Measurements from ENCODE around the gene KL.

KL gene

GRCh38 chr13:33004511-33004910 lies 11.7 kb upstream of the KL start:
- DNase-seq (ENCODE audit: low read depth) = no peak

GRCh38 chr13:33006134-33006533 lies 10.1 kb upstream of the KL start:
- no peak for DNase-seq (ENCODE audit: low read depth)

- no peak for DNase-seq (ENCODE audit: low read depth)
Measured at GRCh38 chr13:33006638-33007037, 9.6 kb upstream of the KL start.

GRCh38 chr13:33007237-33007636 lies 9.0 kb upstream of the KL start:
- DNase-seq (ENCODE audit: low read depth) = no peak

GRCh38 chr13:33007950-33008349 lies 8.3 kb upstream of the KL start:
- no peak for DNase-seq (ENCODE audit: low read depth)

GRCh38 chr13:33008946-33009722 lies 7.1 kb upstream of the KL start:
- DNase-seq (ENCODE audit: low read depth) = no peak

- DNase-seq (ENCODE audit: low read depth) = no peak
Measured at GRCh38 chr13:33011828-33012470, 4.3 kb upstream of the KL start.

GRCh38 chr13:33014291-33014690 lies 1.9 kb upstream of the KL start:
- DNase-seq (ENCODE audit: low read depth) = no peak

GRCh38 chr13:33015241-33015668 lies 968 bp upstream of the KL start:
- DNase-seq (ENCODE audit: low read depth) = no peak

GRCh38 chr13:33015791-33016323 lies 366 bp upstream of the KL start:
- no peak for DNase-seq (ENCODE audit: low read depth)

GRCh38 chr13:33017323-33017929 lies 1.2 kb downstream of the KL start:
- DNase-seq (ENCODE audit: low read depth) = peak; percentile 73

GRCh38 chr13:33018886-33019285 lies 2.7 kb downstream of the KL start:
- no peak for DNase-seq (ENCODE audit: low read depth)

- no peak for DNase-seq (ENCODE audit: low read depth)
Measured at GRCh38 chr13:33022986-33023385, 6.8 kb downstream of the KL start.

- DNase-seq (ENCODE audit: low read depth) = no peak
Measured at GRCh38 chr13:33025220-33025744, 9.1 kb downstream of the KL start.

GRCh38 chr13:33026489-33027152 lies 10.4 kb downstream of the KL start:
- no peak for DNase-seq (ENCODE audit: low read depth)

- no peak for DNase-seq (ENCODE audit: low read depth)
Measured at GRCh38 chr13:33028620-33029019, 12.4 kb downstream of the KL start.

GRCh38 chr13:33031277-33031676 lies 15.1 kb downstream of the KL start:
- no peak for DNase-seq (ENCODE audit: low read depth)

GRCh38 chr13:33032037-33032625 lies 15.9 kb downstream of the KL start:
- no peak for DNase-seq (ENCODE audit: low read depth)

GRCh38 chr13:33033051-33033812 lies 17.0 kb downstream of the KL start:
- peak; percentile 49 for DNase-seq (ENCODE audit: low read depth)

- DNase-seq (ENCODE audit: low read depth) = no peak
Measured at GRCh38 chr13:33033986-33034385, 17.8 kb downstream of the KL start.

- peak; percentile 94 for DNase-seq (ENCODE audit: low read depth)
Measured at GRCh38 chr13:33034882-33035520, 18.8 kb downstream of the KL start.

Measured in amniotic epithelial cell (primary cell).